CD4-positive, CD25-positive, alpha-beta regulatory T cell (primary cell): ENCODE data around the gene SMARCD1. TPM values are rescaled to one million over a fixed set of nuclear protein-coding genes. Genes with fewer than 3 reads are reported as not detected.
"Not testable (repeated sequence)": the region's sequence is repeated elsewhere in the genome, so short reads cannot be mapped to it uniquely, and the experiment has no call there.

Experiments used
- ATAC-seq, 2 donors: fragments of 150-1000 bp; cut with Tn5 transposase; one replicate each; pipeline ENCODE4 v1.10.0; 2021; ENCODE audit warnings: low read depth in 2 of 2, moderate number of reproducible peaks in 2 of 2, moderate library complexity in 1 of 2
- DNase-seq, 3 donors: peaks; one replicate each; pipeline versions ENCODE4 v3.0.0 to v3.0.0-alpha.2; 2012 to 2022; ENCODE audit warnings: mixed read lengths in 1 of 3
- H3K27ac ChIP-seq: one replicate; pipeline ENCODE4 v1.7.0; 2013; ENCODE audit warnings: mild to moderate bottlenecking, low read length; ENCODE audit not compliant: insufficient read depth, poor library complexity, severe bottlenecking
- H3K27me3 ChIP-seq: one replicate; pipeline ENCODE4 v1.7.0; 2013; ENCODE audit warnings: low read length; ENCODE audit not compliant: control insufficient read depth, insufficient read depth
- H3K36me3 ChIP-seq: one replicate; pipeline ENCODE4 v1.7.0; 2013; ENCODE audit warnings: mild to moderate bottlenecking, low read length, moderate library complexity; ENCODE audit not compliant: control insufficient read depth, insufficient read depth
- H3K4me1 ChIP-seq: 2 replicates; pipeline ENCODE4 v1.7.0; 2013; ENCODE audit warnings: mild to moderate bottlenecking, low read length; ENCODE audit not compliant: insufficient read depth, control insufficient read depth, poor library complexity, severe bottlenecking
- H3K4me3 ChIP-seq: one replicate; pipeline ENCODE4 v1.7.0; 2013; ENCODE audit warnings: low read depth, mild to moderate bottlenecking, low read length, moderate library complexity
- H3K9me3 ChIP-seq, 2 experiments: 1 replicate in 1 of 2; 2 replicates in 1 of 2; pipeline ENCODE4 v1.7.0; 2013; ENCODE audit warnings: low read length in 2 of 2, mild to moderate bottlenecking in 1 of 2, moderate library complexity in 1 of 2; ENCODE audit not compliant: control insufficient read depth in 2 of 2
- H3K27ac Mint-ChIP-seq, 3 donors: one replicate each; pipeline ENCODE4 v1.8.0; 2020 to 2022; ENCODE audit warnings: mild to moderate bottlenecking in 3 of 3, mixed read lengths in 3 of 3, moderate library complexity in 2 of 3
- H3K27me3 Mint-ChIP-seq: one replicate; pipeline ENCODE4 v1.8.0; 2022; ENCODE audit warnings: mild to moderate bottlenecking, mixed read lengths
- H3K36me3 Mint-ChIP-seq: one replicate; pipeline ENCODE4 v1.8.0; 2020; ENCODE audit warnings: mixed read lengths
- H3K4me1 Mint-ChIP-seq, 4 donors: one replicate each; pipeline ENCODE4 v1.8.0; 2020 to 2022; ENCODE audit warnings: mixed read lengths in 4 of 4, mild to moderate bottlenecking in 1 of 4
- H3K4me3 Mint-ChIP-seq, 4 donors: one replicate each; pipeline ENCODE4 v1.8.0; 2020 to 2022; ENCODE audit warnings: mild to moderate bottlenecking in 4 of 4, mixed read lengths in 4 of 4, moderate library complexity in 3 of 4
- H3K9me3 Mint-ChIP-seq, 7 donors: one replicate each; pipeline ENCODE4 v1.8.0; 2020 to 2022; ENCODE audit warnings: mixed read lengths in 7 of 7, mild to moderate bottlenecking in 3 of 7, moderate library complexity in 2 of 7
- polyA plus RNA-seq, 4 donors: library from polyadenylated mRNA; unstranded; fragments of 300-500 nt; fragmentation: Illumina TruSeq; gene quantifications; one replicate each; pipeline ENCODE4 v1.2.3, GENCODE V29; 2021
- total RNA-seq: library from RNA; stranded (reverse); gene quantifications from one replicate; pipeline ENCODE4 v1.2.3, GENCODE V29; 2022

SMARCD1 gene
- total and polyA plus RNA-seq, 5 donors from 2014 or later = 12.0 to 75.2 (median 14.7) TPM

DNA sequence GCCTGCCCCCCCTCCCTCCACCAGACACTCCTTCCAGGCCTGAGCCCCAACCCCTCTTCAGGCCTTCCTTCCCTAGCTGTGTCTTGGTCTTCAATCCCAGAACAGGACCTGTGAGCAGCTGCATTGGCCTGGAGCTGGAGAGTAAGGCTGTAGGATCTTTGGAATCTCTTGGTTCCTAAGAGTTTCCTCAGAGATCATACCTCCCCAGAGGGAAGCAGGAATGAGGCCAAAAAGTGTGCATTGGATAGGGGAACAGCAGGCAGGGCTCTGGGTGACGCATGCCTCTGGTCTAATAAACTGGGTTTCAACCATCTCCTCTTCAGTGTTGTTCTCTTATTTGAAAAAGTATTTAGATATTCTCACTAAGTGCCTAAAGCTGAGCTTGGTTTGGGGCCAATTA lies 1.8 kb upstream of the SMARCD1 start:
- DNase-seq (no peak), ATAC-seq (no peak)
- H3K9me3 ChIP-seq = no peaks in the 10 kb centered on the region
- no peak overlapping the region for H3K27ac ChIP-seq
- H3K4me1 ChIP-seq = peaks cover 16% of the 10 kb centered on the region
- no peaks in the 10 kb centered on the region for H3K27me3 Mint-ChIP-seq
- H3K27ac Mint-ChIP-seq = peak overlapping the region; percentile 71 to 94 (median 84)
- H3K27me3 ChIP-seq = no peaks in the 10 kb centered on the region
- H3K4me3 Mint-ChIP-seq = peak overlapping the region; percentile 79 to 94 (median 88)
- H3K9me3 Mint-ChIP-seq = no peaks in the 10 kb centered on the region
- H3K36me3 ChIP-seq = peaks cover 14% of the 10 kb centered on the region
- H3K36me3 Mint-ChIP-seq = peaks cover 4% of the 10 kb centered on the region
- H3K4me3 ChIP-seq = no peak overlapping the region
- peaks cover 9 to 35% (median 19%) of the 10 kb centered on the region in 4 donors for H3K4me1 Mint-ChIP-seq

DNA sequence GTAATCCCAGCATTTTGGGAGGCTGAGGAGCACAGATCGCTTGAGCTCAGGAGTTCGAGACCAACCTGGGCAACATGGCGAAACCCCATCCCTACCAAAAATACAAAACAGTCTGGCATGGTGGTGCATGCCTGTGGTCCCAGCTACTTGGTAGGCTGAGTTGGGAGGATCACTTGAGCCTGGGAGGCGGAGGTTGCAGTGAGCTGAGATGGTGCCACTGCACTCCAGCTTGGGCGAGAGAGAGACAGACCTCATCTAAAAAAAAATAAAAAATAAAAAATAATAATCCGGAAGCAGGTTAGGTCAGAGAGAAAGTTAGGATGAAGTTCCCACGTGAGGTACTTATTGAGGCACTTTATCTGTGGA lies 750 bp upstream of the SMARCD1 start:
- peaks cover 21% of the 10 kb centered on the region for H3K36me3 ChIP-seq
- H3K27me3 Mint-ChIP-seq, H3K9me3 Mint-ChIP-seq, H3K27me3 ChIP-seq, ATAC-seq, H3K9me3 ChIP-seq, DNase-seq: not testable (repeated sequence)
- H3K4me3 ChIP-seq = peak overlapping the region; percentile 99
- peak overlapping the region; percentile 93 to 99 (median 97) for H3K4me3 Mint-ChIP-seq
- H3K4me1 ChIP-seq = peaks cover 16% of the 10 kb centered on the region
- peak overlapping the region; percentile 96 for H3K27ac ChIP-seq
- peak overlapping the region; percentile 90 to 98 (median 97) for H3K27ac Mint-ChIP-seq
- peaks cover 15% of the 10 kb centered on the region for H3K36me3 Mint-ChIP-seq
- peaks cover 15 to 43% (median 26%) of the 10 kb centered on the region in 4 donors for H3K4me1 Mint-ChIP-seq

- Histone ChIP-seq H3K4me1 (peaks cover 16% of the 10 kb centered on the region), H3K27ac (peak overlapping the region; percentile 96), H3K9me3 (no peaks in the 10 kb centered on the region), H3K36me3 (peaks cover 33% of the 10 kb centered on the region), H3K27me3 (no peaks in the 10 kb centered on the region), H3K4me3 (peak overlapping the region; percentile 77)
- DNase-seq = no peak
- ATAC-seq = peak; percentile 1
- H3K27me3 Mint-ChIP-seq = no peaks in the 10 kb centered on the region
- peak overlapping the region; percentile 93 to 99 (median 97) for H3K4me3 Mint-ChIP-seq
- H3K9me3 Mint-ChIP-seq = no peaks in the 10 kb centered on the region
- H3K27ac Mint-ChIP-seq = peak overlapping the region; percentile 95 to 97 (median 95)
- H3K4me1 Mint-ChIP-seq = peaks cover 15 to 43% (median 26%) of the 10 kb centered on the region in 4 donors
- peaks cover 21% of the 10 kb centered on the region for H3K36me3 Mint-ChIP-seq
These were observed 502 bp downstream of the SMARCD1 start for GRCh38 chr12:50085615-50086072.

DNA sequence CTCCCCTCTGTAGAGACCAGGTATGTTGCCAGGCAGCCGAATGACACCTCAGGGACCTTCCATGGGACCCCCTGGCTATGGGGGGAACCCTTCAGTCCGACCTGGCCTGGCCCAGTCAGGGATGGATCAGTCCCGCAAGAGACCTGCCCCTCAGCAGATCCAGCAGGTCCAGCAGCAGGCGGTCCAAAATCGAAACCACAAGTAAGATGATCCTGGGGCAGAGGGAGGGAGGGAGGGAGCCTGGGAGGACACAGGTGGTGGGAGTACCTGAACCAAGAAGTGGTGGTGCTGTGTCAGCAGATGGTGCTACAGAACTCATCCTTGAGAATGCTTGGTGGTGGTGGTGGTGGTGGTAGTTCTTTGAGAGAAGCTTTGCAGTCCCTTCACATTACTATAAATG lies 1.0 kb downstream of the SMARCD1 start:
- no peaks in the 10 kb centered on the region for H3K9me3 Mint-ChIP-seq
- peaks cover 25% of the 10 kb centered on the region for H3K36me3 Mint-ChIP-seq
- peak overlapping the region; percentile 95 to 97 (median 95) for H3K27ac Mint-ChIP-seq
- peaks cover 15 to 43% (median 26%) of the 10 kb centered on the region in 4 donors for H3K4me1 Mint-ChIP-seq
- H3K4me3 ChIP-seq = peak overlapping the region; percentile 77
- H3K27ac ChIP-seq = peak overlapping the region; percentile 96
- H3K36me3 ChIP-seq = peaks cover 36% of the 10 kb centered on the region
- H3K9me3 ChIP-seq = no peaks in the 10 kb centered on the region
- peak overlapping the region; percentile 74 to 99 (median 95) for H3K4me3 Mint-ChIP-seq
- no peaks in the 10 kb centered on the region for H3K27me3 Mint-ChIP-seq
- no peak for DNase-seq
- H3K27me3 ChIP-seq = no peaks in the 10 kb centered on the region
- ATAC-seq = no peak
- peaks cover 16% of the 10 kb centered on the region for H3K4me1 ChIP-seq

GRCh38 chr12:50087151-50087550 lies 2.0 kb downstream of the SMARCD1 start:
- ATAC-seq (no peak), DNase-seq (no peak)
- no peak overlapping the region for H3K4me3 ChIP-seq
- no peaks in the 10 kb centered on the region for H3K9me3 ChIP-seq
- peaks cover 45% of the 10 kb centered on the region for H3K36me3 ChIP-seq
- H3K27me3 ChIP-seq = no peaks in the 10 kb centered on the region
- Mint-ChIP-seq H3K4me3 (peak overlapping the region in 3 of 4 donors; percentile 24 to 99 (median 74)), H3K9me3 (no peaks in the 10 kb centered on the region), H3K4me1 (peaks cover 19 to 43% (median 26%) of the 10 kb centered on the region in 4 donors), H3K27me3 (no peaks in the 10 kb centered on the region), H3K27ac (peak overlapping the region in 1 of 3 donors; percentile 57), H3K36me3 (peaks cover 29% of the 10 kb centered on the region)
- peaks cover 16% of the 10 kb centered on the region for H3K4me1 ChIP-seq
- no peak overlapping the region for H3K27ac ChIP-seq

GRCh38 chr12:50087995-50088394 lies 2.9 kb downstream of the SMARCD1 start:
- peaks cover 29% of the 10 kb centered on the region for H3K36me3 Mint-ChIP-seq
- H3K4me1 Mint-ChIP-seq = peaks cover 19 to 43% (median 26%) of the 10 kb centered on the region in 4 donors
- H3K4me3 ChIP-seq = no peak overlapping the region
- no peaks in the 10 kb centered on the region for H3K9me3 ChIP-seq
- no peaks in the 10 kb centered on the region for H3K27me3 Mint-ChIP-seq
- DNase-seq (no peak), ATAC-seq (no peak)
- H3K27ac Mint-ChIP-seq = peak overlapping the region; percentile 49 to 76 (median 66)
- H3K4me1 ChIP-seq = peaks cover 16% of the 10 kb centered on the region
- no peak overlapping the region for H3K27ac ChIP-seq
- H3K27me3 ChIP-seq = no peaks in the 10 kb centered on the region
- H3K36me3 ChIP-seq = peaks cover 50% of the 10 kb centered on the region
- H3K9me3 Mint-ChIP-seq = no peaks in the 10 kb centered on the region
- H3K4me3 Mint-ChIP-seq = peak overlapping the region in 2 of 4 donors; percentile 71 to 99

GRCh38 chr12:50088577-50089335 lies 3.6 kb downstream of the SMARCD1 start:
- Mint-ChIP-seq H3K27ac (peak overlapping the region; percentile 69 to 76 (median 74)), H3K27me3 (no peaks in the 10 kb centered on the region), H3K36me3 (peaks cover 29% of the 10 kb centered on the region), H3K4me3 (peak overlapping the region; percentile 11 to 99 (median 32)), H3K4me1 (peaks cover 15 to 40% (median 24%) of the 10 kb centered on the region in 4 donors), H3K9me3 (no peaks in the 10 kb centered on the region)
- DNase-seq (peak; percentile 42 to 78 (median 60)), ATAC-seq (peak; percentile 39 to 43)
- Histone ChIP-seq H3K36me3 (peaks cover 57% of the 10 kb centered on the region), H3K27me3 (no peaks in the 10 kb centered on the region), H3K4me3 (peak overlapping the region; percentile 16), H3K4me1 (peaks cover 16% of the 10 kb centered on the region), H3K9me3 (no peaks in the 10 kb centered on the region), H3K27ac (no peak overlapping the region)
